ENCODE data around the gene PARP16.

The PARP16 gene

GRCh38 chr15:65258375-65259262 is 28.1 kb downstream of the PARP16 start:
- H3K27me3 ChIP-seq (ENCODE audit: control insufficient read depth in 1 of 2, insufficient read depth in 2 of 2, low read length in 2 of 2) = no peaks in the 10 kb centered on the region
- no peak overlapping the region for H3K27ac ChIP-seq (ENCODE audit: low read depth, low read length)
- no peaks in the 10 kb centered on the region for H3K9me3 ChIP-seq (ENCODE audit: control insufficient read depth in 1 of 2, low read length in 2 of 2)
- H3K9ac ChIP-seq (ENCODE audit: low read depth in 1 of 2, low read length in 2 of 2) = no peak overlapping the region
- peaks cover 21 to 49% of the 10 kb centered on the region in 2 donors for H3K36me3 ChIP-seq (ENCODE audit: control insufficient read depth in 1 of 2, insufficient read depth in 2 of 2, low read length in 2 of 2)
- H3K4me3 ChIP-seq (ENCODE audit: low read depth in 1 of 2, low read length in 2 of 2) = no peak overlapping the region
- H3K4me1 ChIP-seq (ENCODE audit: control insufficient read depth in 1 of 2, insufficient read depth in 2 of 2, low read length in 2 of 2) = no peaks in the 10 kb centered on the region

GRCh38 chr15:65255486-65256140 is 31.1 kb downstream of the PARP16 start:
- H3K9me3 ChIP-seq (ENCODE audit: control insufficient read depth in 1 of 2, low read length in 2 of 2) = no peaks in the 10 kb centered on the region
- no peaks in the 10 kb centered on the region for H3K27me3 ChIP-seq (ENCODE audit: control insufficient read depth in 1 of 2, insufficient read depth in 2 of 2, low read length in 2 of 2)
- H3K27ac ChIP-seq (ENCODE audit: low read depth, low read length) = no peak overlapping the region
- no peak overlapping the region for H3K9ac ChIP-seq (ENCODE audit: low read depth in 1 of 2, low read length in 2 of 2)
- peaks cover 11 to 29% of the 10 kb centered on the region in 2 donors for H3K36me3 ChIP-seq (ENCODE audit: control insufficient read depth in 1 of 2, insufficient read depth in 2 of 2, low read length in 2 of 2)
- no peak overlapping the region for H3K4me3 ChIP-seq (ENCODE audit: low read depth in 1 of 2, low read length in 2 of 2)
- no peaks in the 10 kb centered on the region for H3K4me1 ChIP-seq (ENCODE audit: control insufficient read depth in 1 of 2, insufficient read depth in 2 of 2, low read length in 2 of 2)

GRCh38 chr15:65254758-65255157 is 31.9 kb downstream of the PARP16 start:
- Histone ChIP-seq H3K27me3 (ENCODE audit: control insufficient read depth in 1 of 2, insufficient read depth in 2 of 2, low read length in 2 of 2) (no peaks in the 10 kb centered on the region), H3K27ac (ENCODE audit: low read depth, low read length) (no peak overlapping the region), H3K4me3 (ENCODE audit: low read depth in 1 of 2, low read length in 2 of 2) (no peak overlapping the region), H3K9me3 (ENCODE audit: control insufficient read depth in 1 of 2, low read length in 2 of 2) (no peaks in the 10 kb centered on the region), H3K9ac (ENCODE audit: low read depth in 1 of 2, low read length in 2 of 2) (no peak overlapping the region), H3K36me3 (ENCODE audit: control insufficient read depth in 1 of 2, insufficient read depth in 2 of 2, low read length in 2 of 2) (peaks cover 11 to 21% of the 10 kb centered on the region in 2 donors), H3K4me1 (ENCODE audit: control insufficient read depth in 1 of 2, insufficient read depth in 2 of 2, low read length in 2 of 2) (no peaks in the 10 kb centered on the region)

- H3K36me3 ChIP-seq (ENCODE audit: control insufficient read depth in 1 of 2, insufficient read depth in 2 of 2, low read length in 2 of 2) = peaks cover 11 to 17% of the 10 kb centered on the region in 2 donors
- no peaks in the 10 kb centered on the region for H3K27me3 ChIP-seq (ENCODE audit: control insufficient read depth in 1 of 2, insufficient read depth in 2 of 2, low read length in 2 of 2)
- H3K9ac ChIP-seq (ENCODE audit: low read depth in 1 of 2, low read length in 2 of 2) = no peak overlapping the region
- H3K4me1 ChIP-seq (ENCODE audit: control insufficient read depth in 1 of 2, insufficient read depth in 2 of 2, low read length in 2 of 2) = no peaks in the 10 kb centered on the region
- no peak overlapping the region for H3K27ac ChIP-seq (ENCODE audit: low read depth, low read length)
- H3K9me3 ChIP-seq (ENCODE audit: control insufficient read depth in 1 of 2, low read length in 2 of 2) = no peaks in the 10 kb centered on the region
- H3K4me3 ChIP-seq (ENCODE audit: low read depth in 1 of 2, low read length in 2 of 2) = no peak overlapping the region
Measured at GRCh38 chr15:65254356-65254755, 32.3 kb downstream of the PARP16 start.

- H3K4me3 ChIP-seq (ENCODE audit: low read depth in 1 of 2, low read length in 2 of 2) = no peak overlapping the region
- no peaks in the 10 kb centered on the region for H3K27me3 ChIP-seq (ENCODE audit: control insufficient read depth in 1 of 2, insufficient read depth in 2 of 2, low read length in 2 of 2)
- H3K27ac ChIP-seq (ENCODE audit: low read depth, low read length) = no peak overlapping the region
- H3K9ac ChIP-seq (ENCODE audit: low read depth in 1 of 2, low read length in 2 of 2) = no peak overlapping the region
- H3K4me1 ChIP-seq (ENCODE audit: control insufficient read depth in 1 of 2, insufficient read depth in 2 of 2, low read length in 2 of 2) = no peaks in the 10 kb centered on the region
- no peaks in the 10 kb centered on the region for H3K36me3 ChIP-seq (ENCODE audit: control insufficient read depth in 1 of 2, insufficient read depth in 2 of 2, low read length in 2 of 2)
- no peaks in the 10 kb centered on the region for H3K9me3 ChIP-seq (ENCODE audit: control insufficient read depth in 1 of 2, low read length in 2 of 2)
Measured at GRCh38 chr15:65249641-65250040, 37.0 kb downstream of the PARP16 start.

- Histone ChIP-seq H3K36me3 (ENCODE audit: control insufficient read depth in 1 of 2, insufficient read depth in 2 of 2, low read length in 2 of 2) (no peaks in the 10 kb centered on the region), H3K9ac (ENCODE audit: low read depth in 1 of 2, low read length in 2 of 2) (no peak overlapping the region), H3K4me3 (ENCODE audit: low read depth in 1 of 2, low read length in 2 of 2) (no peak overlapping the region), H3K4me1 (ENCODE audit: control insufficient read depth in 1 of 2, insufficient read depth in 2 of 2, low read length in 2 of 2) (no peaks in the 10 kb centered on the region), H3K27ac (ENCODE audit: low read depth, low read length) (no peak overlapping the region), H3K27me3 (ENCODE audit: control insufficient read depth in 1 of 2, insufficient read depth in 2 of 2, low read length in 2 of 2) (no peaks in the 10 kb centered on the region), H3K9me3 (ENCODE audit: control insufficient read depth in 1 of 2, low read length in 2 of 2) (no peaks in the 10 kb centered on the region)
Measured at GRCh38 chr15:65248511-65249255, 38.0 kb downstream of the PARP16 start.

- Histone ChIP-seq H3K27me3 (ENCODE audit: control insufficient read depth in 1 of 2, insufficient read depth in 2 of 2, low read length in 2 of 2) (no peaks in the 10 kb centered on the region), H3K9ac (ENCODE audit: low read depth in 1 of 2, low read length in 2 of 2) (no peak overlapping the region), H3K9me3 (ENCODE audit: control insufficient read depth in 1 of 2, low read length in 2 of 2) (no peaks in the 10 kb centered on the region), H3K4me1 (ENCODE audit: control insufficient read depth in 1 of 2, insufficient read depth in 2 of 2, low read length in 2 of 2) (no peaks in the 10 kb centered on the region), H3K4me3 (ENCODE audit: low read depth in 1 of 2, low read length in 2 of 2) (no peak overlapping the region), H3K36me3 (ENCODE audit: control insufficient read depth in 1 of 2, insufficient read depth in 2 of 2, low read length in 2 of 2) (no peaks in the 10 kb centered on the region), H3K27ac (ENCODE audit: low read depth, low read length) (no peak overlapping the region)
Measured at GRCh38 chr15:65246939-65247338, 39.7 kb downstream of the PARP16 start.

GRCh38 chr15:65246026-65246714 is 40.5 kb downstream of the PARP16 start:
- H3K36me3 ChIP-seq (ENCODE audit: control insufficient read depth in 1 of 2, insufficient read depth in 2 of 2, low read length in 2 of 2) = no peaks in the 10 kb centered on the region
- no peaks in the 10 kb centered on the region for H3K9me3 ChIP-seq (ENCODE audit: control insufficient read depth in 1 of 2, low read length in 2 of 2)
- H3K27ac ChIP-seq (ENCODE audit: low read depth, low read length) = peak overlapping the region; percentile 0
- no peak overlapping the region for H3K9ac ChIP-seq (ENCODE audit: low read depth in 1 of 2, low read length in 2 of 2)
- H3K27me3 ChIP-seq (ENCODE audit: control insufficient read depth in 1 of 2, insufficient read depth in 2 of 2, low read length in 2 of 2) = no peaks in the 10 kb centered on the region
- H3K4me1 ChIP-seq (ENCODE audit: control insufficient read depth in 1 of 2, insufficient read depth in 2 of 2, low read length in 2 of 2) = no peaks in the 10 kb centered on the region
- H3K4me3 ChIP-seq (ENCODE audit: low read depth in 1 of 2, low read length in 2 of 2) = no peak overlapping the region

- Histone ChIP-seq H3K9ac (ENCODE audit: low read depth in 1 of 2, low read length in 2 of 2) (no peak overlapping the region), H3K4me1 (ENCODE audit: control insufficient read depth in 1 of 2, insufficient read depth in 2 of 2, low read length in 2 of 2) (no peaks in the 10 kb centered on the region), H3K9me3 (ENCODE audit: control insufficient read depth in 1 of 2, low read length in 2 of 2) (no peaks in the 10 kb centered on the region), H3K27ac (ENCODE audit: low read depth, low read length) (peak overlapping the region; percentile 0), H3K36me3 (ENCODE audit: control insufficient read depth in 1 of 2, insufficient read depth in 2 of 2, low read length in 2 of 2) (no peaks in the 10 kb centered on the region), H3K27me3 (ENCODE audit: control insufficient read depth in 1 of 2, insufficient read depth in 2 of 2, low read length in 2 of 2) (no peaks in the 10 kb centered on the region), H3K4me3 (ENCODE audit: low read depth in 1 of 2, low read length in 2 of 2) (no peak overlapping the region)
Measured at GRCh38 chr15:65245096-65245856, 41.4 kb downstream of the PARP16 start.

Data from duodenal mucosa (tissue), 2 donors.